Rectal smooth muscle tissue (tissue), 1 donor: Measurements from ENCODE around the gene CNTNAP5.

Source experiments
- H3K27ac ChIP-seq: one replicate; pipeline ENCODE4 v1.7.0; 2013; ENCODE audit warnings: low read depth, low read length, inconsistent platforms
- H3K27me3 ChIP-seq: one replicate; pipeline ENCODE4 v1.7.0; 2013; ENCODE audit warnings: low read length; ENCODE audit not compliant: control insufficient read depth, insufficient read depth
- H3K36me3 ChIP-seq: one replicate; pipeline ENCODE4 v1.7.0; 2013; ENCODE audit warnings: low read length; ENCODE audit not compliant: control insufficient read depth, insufficient read depth
- H3K4me1 ChIP-seq: one replicate; pipeline ENCODE4 v1.7.0; 2013; ENCODE audit warnings: low read length; ENCODE audit not compliant: control insufficient read depth, insufficient read depth
- H3K4me3 ChIP-seq: one replicate; pipeline ENCODE4 v1.7.0; 2013; ENCODE audit warnings: low read length
- H3K9ac ChIP-seq: one replicate; pipeline ENCODE4 v1.7.0; 2013; ENCODE audit warnings: low read length

Gene CNTNAP5

DNA sequence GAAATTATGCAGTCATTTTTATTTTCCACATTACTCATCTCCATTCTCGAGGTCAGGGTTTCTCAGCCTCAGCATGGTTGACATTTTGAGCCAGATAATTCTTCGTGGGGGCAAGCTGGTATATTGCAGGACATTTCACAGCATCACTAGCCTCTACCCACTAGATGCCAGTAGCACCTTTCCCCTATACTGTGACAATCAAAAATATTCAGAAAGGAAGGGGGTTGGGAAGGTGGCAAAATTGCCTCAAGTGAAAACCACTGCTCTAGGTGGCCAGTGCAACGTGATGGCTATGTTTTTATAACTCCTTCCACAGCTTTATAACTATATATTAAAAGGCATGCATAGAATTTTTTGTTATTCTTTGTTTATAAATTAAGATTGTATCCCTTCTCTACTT, 294.5 kb downstream of the CNTNAP5 start:
- Histone ChIP-seq H3K27me3 (no peaks in the 10 kb centered on the region), H3K9ac (no peak overlapping the region), H3K4me3 (no peak overlapping the region), H3K4me1 (no peaks in the 10 kb centered on the region), H3K27ac (no peak overlapping the region), H3K36me3 (no peaks in the 10 kb centered on the region)

DNA sequence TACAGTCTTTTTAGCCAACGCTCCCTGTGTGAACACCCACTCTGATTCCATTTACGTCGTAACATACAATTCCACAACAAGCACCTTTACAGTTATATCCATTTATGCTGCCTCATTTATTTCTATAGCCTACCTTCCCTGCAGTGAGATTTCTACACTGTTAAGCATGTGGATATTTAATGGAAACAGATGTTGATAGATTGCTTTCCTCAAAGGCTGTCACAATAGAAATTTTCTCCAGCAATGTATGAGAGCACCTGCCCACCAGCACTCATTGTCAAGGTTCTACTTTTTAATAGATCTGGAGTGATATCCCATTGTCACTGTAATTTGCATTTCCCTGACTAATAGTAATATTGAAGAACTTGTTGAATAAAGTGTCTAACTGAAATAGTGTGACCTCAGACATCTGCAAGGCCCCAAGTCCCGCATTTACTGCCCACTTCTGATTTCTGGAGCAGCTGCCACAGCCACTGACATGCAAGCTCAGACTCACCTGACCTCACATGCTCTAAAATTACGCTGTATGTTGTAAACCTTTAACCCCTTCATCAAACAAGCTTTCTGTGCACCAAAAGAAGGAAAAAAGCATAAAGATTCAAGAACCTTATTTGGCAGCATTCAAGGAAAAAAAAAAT, 295.1 kb downstream of the CNTNAP5 start:
- Histone ChIP-seq H3K4me3 (no peak overlapping the region), H3K9ac (no peak overlapping the region), H3K27ac (no peak overlapping the region), H3K27me3 (no peaks in the 10 kb centered on the region), H3K4me1 (no peaks in the 10 kb centered on the region), H3K36me3 (no peaks in the 10 kb centered on the region)

DNA sequence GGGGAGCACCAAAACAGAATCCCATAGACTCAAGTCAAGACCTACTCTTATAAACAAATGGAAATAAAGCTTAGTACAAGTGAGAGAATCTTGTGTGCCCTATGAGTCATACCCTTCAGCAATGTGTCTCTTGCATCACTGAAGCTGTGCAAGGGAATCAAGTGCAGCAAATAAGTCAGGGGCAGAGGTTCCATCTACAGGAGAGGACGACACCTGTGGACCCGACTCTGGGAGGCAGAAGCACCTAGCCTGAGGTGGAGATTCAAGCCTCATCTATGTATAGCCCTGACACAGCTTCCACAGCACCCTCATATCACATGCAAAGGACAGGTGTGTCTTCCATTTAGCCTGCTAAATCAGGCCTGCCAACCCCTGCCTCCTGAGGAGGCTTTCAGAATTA, 298.2 kb downstream of the CNTNAP5 start:
- no peaks in the 10 kb centered on the region for H3K27me3 ChIP-seq
- no peaks in the 10 kb centered on the region for H3K4me1 ChIP-seq
- H3K27ac ChIP-seq, result no peak overlapping the region
- no peak overlapping the region for H3K4me3 ChIP-seq
- H3K9ac ChIP-seq, result no peak overlapping the region
- H3K36me3 ChIP-seq, result no peaks in the 10 kb centered on the region

GRCh38 chr2:124325667-124326440, 300.8 kb downstream of the CNTNAP5 start:
- Histone ChIP-seq H3K27ac (no peak overlapping the region), H3K4me3 (no peak overlapping the region), H3K36me3 (no peaks in the 10 kb centered on the region), H3K27me3 (no peaks in the 10 kb centered on the region), H3K9ac (no peak overlapping the region), H3K4me1 (no peaks in the 10 kb centered on the region)

GRCh38 chr2:124327303-124327702, 302.2 kb downstream of the CNTNAP5 start:
- Histone ChIP-seq H3K27me3 (no peaks in the 10 kb centered on the region), H3K36me3 (no peaks in the 10 kb centered on the region), H3K4me1 (no peaks in the 10 kb centered on the region), H3K27ac (no peak overlapping the region), H3K9ac (no peak overlapping the region), H3K4me3 (no peak overlapping the region)

- H3K36me3 ChIP-seq, result no peaks in the 10 kb centered on the region
- no peaks in the 10 kb centered on the region for H3K27me3 ChIP-seq
- H3K27ac ChIP-seq, result no peak overlapping the region
- no peaks in the 10 kb centered on the region for H3K4me1 ChIP-seq
- H3K9ac ChIP-seq, result no peak overlapping the region
- H3K4me3 ChIP-seq, result no peak overlapping the region
Measured at GRCh38 chr2:124328397-124328796, 303.3 kb downstream of the CNTNAP5 start.

DNA sequence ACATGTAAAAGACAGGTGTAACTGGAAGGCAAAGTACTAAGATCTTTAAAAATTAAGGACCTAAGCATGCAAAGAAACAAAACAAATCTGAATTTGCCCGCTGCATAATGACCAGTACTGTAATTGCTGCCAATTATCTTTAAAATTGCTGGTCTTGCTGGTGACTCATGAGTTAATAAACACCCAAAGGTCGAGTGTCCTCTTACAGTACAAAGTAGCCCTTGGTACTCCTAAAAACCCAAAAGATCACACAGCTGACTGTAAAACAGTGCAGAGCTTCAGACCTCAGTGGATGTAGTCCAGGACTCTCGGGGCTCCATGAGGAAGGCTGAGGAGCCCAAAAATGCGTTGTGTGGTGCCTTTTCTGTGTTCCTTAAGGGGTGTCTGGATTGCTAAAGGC, 308.7 kb downstream of the CNTNAP5 start:
- H3K9ac ChIP-seq, result no peak overlapping the region

DNA sequence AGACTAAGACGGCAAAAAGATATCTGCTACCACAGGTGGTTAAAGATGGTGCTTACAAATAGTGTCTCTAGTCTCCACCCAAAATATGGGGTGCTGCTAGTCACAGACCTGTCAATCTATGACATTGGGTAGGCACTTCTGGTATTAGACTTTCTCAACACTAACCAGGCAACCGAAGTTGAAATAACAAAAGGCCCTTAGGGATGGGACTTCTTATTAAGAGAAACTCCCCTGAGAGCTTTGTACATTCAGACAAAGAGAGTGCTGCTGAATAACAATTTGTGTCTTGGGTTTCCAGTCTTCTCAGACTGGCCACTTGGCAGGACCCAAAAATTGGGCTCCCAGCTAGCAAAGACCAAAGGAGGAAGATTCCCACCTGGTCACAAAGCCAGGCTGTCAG, 310.0 kb downstream of the CNTNAP5 start:
- H3K36me3 ChIP-seq, result no peaks in the 10 kb centered on the region
- no peaks in the 10 kb centered on the region for H3K27me3 ChIP-seq
- H3K4me3 ChIP-seq, result no peak overlapping the region
- H3K4me1 ChIP-seq, result no peaks in the 10 kb centered on the region
- H3K27ac ChIP-seq, result no peak overlapping the region
- no peak overlapping the region for H3K9ac ChIP-seq

More for the DNA sequence above, 308.7 kb downstream of the CNTNAP5 start:
- H3K27me3 ChIP-seq, result no peaks in the 10 kb centered on the region
- no peak overlapping the region for H3K27ac ChIP-seq
- no peaks in the 10 kb centered on the region for H3K36me3 ChIP-seq
- H3K4me3 ChIP-seq, result no peak overlapping the region
- no peaks in the 10 kb centered on the region for H3K4me1 ChIP-seq

- Histone ChIP-seq H3K9ac (no peak overlapping the region), H3K36me3 (no peaks in the 10 kb centered on the region), H3K4me3 (no peak overlapping the region), H3K27me3 (no peaks in the 10 kb centered on the region), H3K27ac (no peak overlapping the region), H3K4me1 (no peaks in the 10 kb centered on the region)
Measured at GRCh38 chr2:124339709-124340108, 314.6 kb downstream of the CNTNAP5 start.

DNA sequence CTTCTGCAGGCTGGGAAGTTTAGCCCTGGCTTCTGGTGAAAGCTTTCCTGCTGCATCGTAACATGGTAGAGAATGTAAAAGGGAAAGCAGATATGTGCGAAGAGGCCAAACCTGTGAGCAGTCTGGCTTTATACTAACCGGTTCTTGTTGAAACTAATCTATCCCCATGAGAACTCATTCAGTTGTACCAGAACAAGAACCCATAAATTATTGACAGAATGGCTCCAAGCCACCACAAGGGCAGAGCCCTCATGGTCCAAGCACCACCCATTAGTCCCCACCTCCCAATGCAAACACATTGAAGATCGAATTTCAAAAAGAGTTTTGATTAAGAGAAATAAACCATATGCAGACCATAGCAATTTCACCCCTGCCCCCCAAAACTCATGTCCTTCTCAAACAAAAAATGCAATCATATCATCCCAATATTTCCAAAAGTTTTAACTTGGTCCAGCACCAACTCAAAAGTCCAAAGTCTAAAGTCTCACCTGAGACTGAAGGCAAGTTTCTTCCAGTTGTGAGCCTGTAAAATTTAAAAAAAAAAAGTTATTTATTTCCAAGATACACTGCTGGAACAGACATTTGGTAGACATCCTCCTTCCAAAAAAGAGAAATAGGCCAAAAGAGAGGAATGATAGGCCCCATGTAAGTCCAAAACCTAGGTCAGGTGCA, 318.9 kb downstream of the CNTNAP5 start:
- Histone ChIP-seq H3K4me1 (no peaks in the 10 kb centered on the region), H3K9ac (no peak overlapping the region)

GRCh38 chr2:124347209-124347608, 322.1 kb downstream of the CNTNAP5 start:
- Histone ChIP-seq H3K27me3 (no peaks in the 10 kb centered on the region), H3K27ac (no peak overlapping the region), H3K36me3 (no peaks in the 10 kb centered on the region), H3K4me3 (no peak overlapping the region), H3K4me1 (no peaks in the 10 kb centered on the region), H3K9ac (no peak overlapping the region)

More for the DNA sequence above, 318.9 kb downstream of the CNTNAP5 start:
- H3K36me3 ChIP-seq, result no peaks in the 10 kb centered on the region
- H3K27me3 ChIP-seq, result no peaks in the 10 kb centered on the region
- H3K4me3 ChIP-seq, result no peak overlapping the region
- no peak overlapping the region for H3K27ac ChIP-seq

- Histone ChIP-seq H3K36me3 (no peaks in the 10 kb centered on the region), H3K4me3 (no peak overlapping the region), H3K9ac (no peak overlapping the region), H3K27me3 (no peaks in the 10 kb centered on the region), H3K4me1 (no peaks in the 10 kb centered on the region), H3K27ac (no peak overlapping the region)
Measured at GRCh38 chr2:124353656-124354055, 328.6 kb downstream of the CNTNAP5 start.
